AG08395 (cell line): ENCODE measurements around the gene COL1A1.

Experiments
- DNase-seq: peaks from one replicate; pipeline ENCODE4 v3.0.0; 2012; ENCODE audit warnings: mixed read lengths, low spot score

COL1A1 gene

DNA sequence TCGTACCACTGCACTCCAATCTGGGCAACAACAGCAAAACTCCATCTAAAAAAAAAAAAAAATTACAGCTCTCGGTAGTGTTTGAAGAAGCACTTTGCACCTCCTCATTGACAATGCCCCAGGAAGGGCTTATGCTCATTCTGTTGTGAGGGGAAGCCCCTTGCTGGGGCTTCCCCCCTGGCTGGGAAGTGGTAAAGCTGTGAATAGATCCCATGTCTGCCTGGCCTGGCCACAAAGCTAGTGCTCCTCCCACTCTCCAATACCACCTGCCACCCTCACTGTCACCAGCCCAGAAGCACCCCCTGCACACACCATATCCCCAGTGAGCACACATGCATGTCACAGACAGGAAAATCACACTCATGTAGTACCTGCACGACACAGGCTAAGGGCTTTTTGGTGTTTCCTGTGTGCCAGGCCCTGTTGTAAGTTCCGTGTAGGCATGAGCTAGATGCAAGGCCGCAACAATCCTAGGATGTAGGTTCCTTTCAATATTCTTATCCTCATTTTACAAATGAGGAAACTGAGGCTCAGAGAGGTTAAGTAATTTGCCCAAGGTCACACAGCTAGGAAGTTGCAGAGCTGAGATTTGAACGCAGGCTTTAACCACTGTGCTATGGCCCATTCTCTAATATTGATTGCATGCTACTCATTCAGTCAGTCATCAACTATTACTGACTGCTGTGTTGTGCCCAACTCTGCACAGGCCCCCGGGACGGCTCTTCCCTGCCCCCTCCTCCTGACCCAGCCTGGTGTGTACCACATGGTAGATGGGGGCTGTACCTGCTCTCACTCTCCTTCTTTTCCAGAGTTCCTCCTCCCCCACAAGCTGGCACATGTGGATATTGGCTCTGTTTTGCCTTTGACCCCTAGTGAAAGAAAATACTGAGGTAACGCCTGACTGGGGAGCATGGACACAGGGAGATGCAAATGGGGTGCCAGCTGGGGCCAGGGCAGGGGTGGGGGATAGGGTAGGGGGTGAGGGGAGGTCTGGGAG lies 11.9 kb upstream of the COL1A1 start:
- no peak for DNase-seq

DNA sequence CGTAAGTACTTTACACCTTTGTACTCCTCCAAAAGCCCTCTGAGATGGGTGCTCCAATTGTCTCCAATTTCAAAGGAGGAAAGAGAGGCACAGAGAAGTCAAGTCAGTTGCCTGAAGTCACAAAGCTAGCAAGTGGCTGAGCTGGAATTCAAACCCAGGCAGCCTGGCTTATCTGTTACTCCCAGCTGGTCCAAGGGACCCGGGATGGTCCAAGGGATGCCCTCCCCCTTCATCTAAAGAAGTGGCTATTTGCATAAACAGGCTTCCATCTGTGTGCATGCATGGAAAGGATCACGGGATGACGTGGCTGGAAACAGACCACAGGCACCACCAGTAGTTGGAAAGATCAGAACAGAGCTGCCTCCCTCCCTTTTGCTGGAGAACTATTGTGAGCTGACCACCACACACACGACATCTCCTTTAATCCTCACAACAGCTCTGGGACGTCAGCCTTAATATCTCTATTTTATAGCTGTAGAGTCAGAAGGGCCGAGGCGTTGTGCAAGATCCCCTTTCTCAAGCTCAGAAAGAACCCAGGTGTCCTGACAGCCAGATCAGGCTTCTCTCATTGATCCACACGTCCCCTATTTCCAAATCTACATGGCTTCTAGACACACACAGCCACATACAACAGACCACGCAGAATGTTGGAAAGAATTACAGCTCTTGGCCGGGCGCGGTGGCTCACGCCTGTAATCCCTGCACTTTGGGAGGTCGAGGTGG lies 10.9 kb upstream of the COL1A1 start:
- peak; percentile 65 for DNase-seq

DNA sequence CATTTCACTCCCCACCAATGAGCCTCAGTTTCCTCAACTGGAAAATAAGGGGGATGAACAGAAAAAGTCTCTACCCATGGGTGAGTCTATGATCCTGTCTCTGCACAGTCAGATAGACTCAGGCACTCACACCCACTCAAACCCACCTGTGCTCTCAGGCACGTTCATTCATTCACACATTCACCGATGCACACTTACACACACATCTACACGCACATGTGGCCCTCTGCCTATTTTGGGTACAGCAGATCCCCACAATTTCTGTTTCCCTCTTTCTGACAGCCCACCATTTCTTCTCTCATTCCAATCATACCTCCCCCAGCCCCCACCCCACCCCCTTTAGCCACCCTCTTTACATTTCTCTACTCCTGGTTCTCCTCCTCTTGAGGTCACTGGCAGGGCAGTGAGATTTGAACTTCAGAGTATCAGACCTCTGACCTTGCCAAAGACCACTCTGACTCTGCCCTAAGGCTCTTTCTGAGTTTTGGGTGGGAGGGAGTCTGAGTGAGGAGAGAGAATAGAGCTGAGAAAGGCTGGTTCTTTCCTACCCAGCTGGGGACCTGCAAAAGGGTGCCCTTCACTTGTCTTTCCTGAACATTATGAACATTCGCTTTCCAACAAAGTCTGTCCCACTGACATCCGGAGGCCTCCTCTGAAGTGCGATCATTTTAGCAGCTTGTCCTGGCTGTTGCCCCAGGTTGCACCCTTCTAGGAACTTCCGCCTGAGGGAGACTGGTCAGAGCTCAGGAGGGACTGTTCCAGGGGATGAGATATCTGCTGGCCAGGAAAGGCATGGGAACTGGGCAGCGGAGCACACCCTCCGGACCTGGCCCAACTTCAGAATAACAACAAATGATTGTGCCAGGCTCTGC lies 10.1 kb upstream of the COL1A1 start:
- no peak for DNase-seq

DNA sequence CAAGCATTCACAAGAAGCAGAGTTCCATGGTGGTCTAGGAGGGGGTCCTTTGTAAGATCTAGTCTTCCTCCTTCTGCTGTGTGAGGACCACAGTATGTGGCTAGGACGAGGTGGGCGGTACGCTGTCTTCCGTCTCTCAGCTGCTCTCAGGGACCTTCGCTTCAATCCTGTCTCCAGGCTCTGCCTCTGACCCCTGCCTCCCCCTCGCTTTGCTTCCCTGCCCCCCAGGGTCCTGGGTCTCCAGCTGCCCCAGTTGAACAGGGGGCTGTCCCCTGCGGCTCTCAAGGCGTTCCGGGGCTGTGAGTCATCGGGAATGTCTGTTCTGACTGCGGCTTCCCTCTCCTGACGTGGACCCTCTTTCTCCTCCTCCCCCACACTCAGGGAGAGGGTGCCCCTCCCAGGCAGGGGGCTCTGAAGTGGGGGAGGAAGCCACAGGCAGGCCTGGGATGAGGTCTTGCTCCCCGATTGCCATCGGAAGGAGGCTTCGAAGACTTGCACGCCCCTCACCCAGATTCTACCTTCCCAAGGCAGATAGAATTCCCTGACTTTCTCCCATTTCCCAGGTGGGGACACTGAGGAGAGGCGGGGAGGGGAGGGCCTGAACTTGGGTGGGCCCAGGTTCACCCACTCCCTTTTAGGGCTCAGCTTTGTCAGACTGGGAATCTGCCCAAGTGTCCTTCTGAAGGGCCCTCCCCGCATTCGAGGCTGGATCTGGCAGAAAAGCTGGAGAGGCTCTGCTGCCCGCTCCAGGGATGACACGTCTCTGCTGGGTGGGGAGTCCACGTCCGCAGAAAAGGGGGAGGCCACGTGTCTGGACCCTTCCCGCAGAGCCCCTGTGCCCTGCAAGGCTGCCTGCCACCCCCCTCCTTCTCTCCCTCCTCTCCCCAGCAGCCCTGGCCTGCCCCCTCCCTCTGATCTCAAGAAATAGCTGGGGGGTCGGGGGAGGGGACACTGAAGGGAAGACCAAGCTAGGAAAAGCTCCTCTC lies 9.1 kb upstream of the COL1A1 start:
- peak; percentile 90 for DNase-seq

DNA sequence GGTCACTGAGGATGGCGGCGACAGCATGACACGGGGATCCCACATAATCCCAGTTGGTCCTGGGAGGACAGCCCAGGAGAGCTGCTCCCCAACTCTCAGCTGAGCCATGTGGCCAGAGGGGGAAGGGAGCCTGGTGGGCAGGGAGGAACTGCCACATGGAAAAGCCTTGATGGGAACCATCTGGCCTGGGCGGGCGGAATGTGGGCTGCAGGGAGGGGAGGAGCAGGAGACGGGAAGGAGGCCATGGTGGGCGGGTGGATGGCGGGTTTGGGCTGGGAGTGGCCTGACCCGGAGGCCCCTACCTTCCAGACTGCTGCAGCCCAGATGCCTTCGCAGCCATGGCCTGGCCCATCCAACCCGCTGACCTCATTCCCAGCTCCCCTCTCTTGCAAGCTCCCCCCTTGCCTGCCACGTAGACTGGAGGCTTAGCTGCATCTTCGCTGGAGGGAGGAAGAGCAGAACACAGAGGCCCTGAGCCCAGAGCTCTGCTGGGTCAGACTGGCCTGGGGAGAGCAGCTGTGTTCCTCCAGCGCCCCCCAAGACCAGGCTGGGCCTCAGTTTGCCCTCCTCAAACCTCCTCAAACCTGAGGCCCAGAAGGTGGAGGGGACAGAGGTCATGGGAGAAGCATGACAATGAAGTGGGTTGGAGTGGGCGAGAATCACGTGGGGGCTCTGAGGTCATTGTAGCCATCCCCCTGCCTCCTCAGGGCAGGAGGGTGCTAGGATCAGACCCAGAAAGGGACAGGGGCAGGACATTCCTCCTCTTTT lies 8.2 kb upstream of the COL1A1 start:
- DNase-seq: peak; percentile 95

DNA sequence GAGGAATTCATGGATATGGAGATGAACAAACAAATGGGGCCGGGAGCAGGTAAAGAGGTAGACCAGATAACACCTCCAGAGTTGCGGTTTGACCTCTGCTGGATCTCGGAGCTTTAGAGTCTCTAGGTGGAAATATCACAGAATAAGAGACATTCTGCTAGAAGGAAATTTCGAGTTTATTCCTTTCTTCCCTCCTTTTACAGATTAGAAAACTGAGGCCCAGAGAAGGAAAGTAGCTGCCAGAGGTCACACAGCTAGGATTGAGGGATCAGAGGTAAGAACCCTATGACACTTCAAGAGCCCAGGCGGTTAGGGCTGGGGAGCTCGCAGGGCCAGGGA lies 7.7 kb upstream of the COL1A1 start:
- no peak for DNase-seq

DNA sequence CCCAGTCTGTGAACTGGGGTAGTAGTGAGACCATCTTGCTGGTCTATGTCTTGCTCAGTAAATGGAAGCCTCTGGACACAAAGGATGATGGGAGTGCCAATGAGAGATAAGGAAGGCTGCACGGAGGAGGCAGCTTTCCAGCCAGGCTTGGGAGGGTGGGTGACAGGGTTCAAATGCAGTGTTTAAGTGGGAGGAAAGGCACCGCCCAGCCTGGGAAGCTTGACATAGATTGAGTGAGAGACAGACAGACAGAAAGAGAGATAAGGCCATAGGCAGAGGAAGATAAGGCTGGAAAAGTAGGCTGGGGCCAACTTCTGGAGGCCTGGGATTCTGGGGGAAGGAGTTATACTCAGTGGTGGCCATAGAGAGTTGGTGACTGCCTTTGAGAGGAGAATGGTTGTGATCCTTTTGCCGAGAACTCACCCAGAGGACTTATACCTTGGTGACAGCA lies 7.2 kb upstream of the COL1A1 start:
- no peak for DNase-seq

DNA sequence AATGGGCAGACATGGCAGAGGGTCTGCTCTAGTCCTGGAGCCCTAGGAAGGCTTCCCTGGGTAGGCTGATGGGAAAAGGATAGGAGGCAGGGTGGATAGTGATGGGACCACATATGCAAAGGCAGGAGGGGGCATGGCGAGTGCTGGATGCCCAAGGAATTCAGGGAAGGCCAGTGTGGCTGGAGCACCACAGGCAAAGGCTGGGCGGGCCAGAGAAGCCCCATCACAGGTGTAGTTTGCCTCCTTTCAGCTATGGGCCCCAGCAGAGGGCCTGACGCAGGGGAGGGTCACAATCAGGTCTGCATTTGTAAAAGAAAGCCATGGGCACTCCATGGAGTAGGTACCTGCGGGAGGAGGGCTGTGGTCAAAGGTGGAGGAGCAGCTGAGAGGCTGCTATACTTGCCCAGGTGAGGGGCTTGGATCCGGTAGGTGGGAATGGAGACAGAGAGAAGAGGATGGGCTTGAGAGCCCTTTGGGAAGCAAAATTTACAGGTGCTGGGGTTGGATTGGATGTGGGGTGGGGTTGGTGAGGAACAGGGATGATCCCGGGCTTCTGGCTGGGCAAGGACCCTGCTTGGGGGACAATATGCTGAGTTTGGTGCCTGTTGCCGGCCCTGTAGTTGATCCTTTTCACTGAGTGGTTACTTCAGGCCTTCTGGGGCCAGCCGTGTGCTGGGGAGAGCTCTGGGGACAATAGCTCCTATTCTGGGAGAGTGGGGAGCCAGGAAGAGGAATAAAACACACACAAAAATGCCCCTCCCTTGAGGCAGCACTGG lies 6.5 kb upstream of the COL1A1 start:
- no peak for DNase-seq

DNA sequence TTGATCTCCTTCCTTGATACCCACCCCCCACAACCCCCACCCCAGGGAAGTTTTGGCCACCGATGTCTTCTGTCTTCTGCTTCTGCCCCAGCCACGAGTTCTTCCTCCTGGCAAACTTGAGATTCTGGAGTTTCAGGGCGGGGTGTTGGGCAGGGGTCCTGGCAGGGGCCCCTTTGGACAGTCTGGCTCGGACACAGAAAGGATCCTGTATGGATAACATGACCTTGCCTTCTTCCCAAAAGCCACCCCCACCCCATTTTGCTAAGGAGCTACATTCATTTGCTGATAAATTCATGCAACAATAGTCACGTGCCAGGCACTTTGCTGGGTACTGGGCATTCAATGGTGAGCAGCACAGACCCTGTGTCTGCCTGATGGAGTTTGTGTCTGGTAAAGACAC lies 5.9 kb upstream of the COL1A1 start:
- no peak for DNase-seq

DNA sequence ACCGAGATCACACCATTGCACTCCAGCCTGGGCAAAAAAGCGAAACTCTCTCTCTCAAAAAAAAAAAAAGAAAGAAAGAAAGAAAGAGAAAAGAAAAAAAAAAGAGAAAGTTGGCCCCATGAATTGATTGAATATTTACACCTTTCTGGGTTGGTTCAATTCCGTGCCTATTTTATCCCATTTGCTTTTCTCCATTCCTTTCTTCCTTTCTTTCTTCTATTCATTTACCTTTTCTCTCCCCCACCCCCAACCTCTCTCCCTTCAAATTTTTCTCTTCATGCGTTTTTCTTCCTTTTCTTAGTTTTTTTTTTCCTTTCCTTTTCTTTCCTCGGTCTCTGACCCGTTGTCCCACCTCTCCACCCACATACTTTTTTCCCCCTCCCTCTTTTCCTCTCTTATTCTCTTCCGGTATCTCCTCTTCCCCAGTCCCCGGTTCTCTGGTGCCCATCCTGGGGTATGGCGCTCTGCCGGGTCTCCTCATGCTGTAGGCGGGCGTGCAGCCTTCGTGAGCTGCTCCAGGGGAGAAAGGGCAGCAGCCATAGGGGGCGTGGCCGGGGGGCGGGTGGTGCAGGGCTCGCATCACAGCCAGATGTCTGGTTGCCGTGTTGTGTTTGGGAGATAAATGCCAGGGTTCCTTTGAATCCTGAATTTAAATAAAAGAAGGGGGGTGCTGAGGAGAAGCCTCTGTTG lies 5.3 kb upstream of the COL1A1 start:
- DNase-seq: peak; percentile 53

DNA sequence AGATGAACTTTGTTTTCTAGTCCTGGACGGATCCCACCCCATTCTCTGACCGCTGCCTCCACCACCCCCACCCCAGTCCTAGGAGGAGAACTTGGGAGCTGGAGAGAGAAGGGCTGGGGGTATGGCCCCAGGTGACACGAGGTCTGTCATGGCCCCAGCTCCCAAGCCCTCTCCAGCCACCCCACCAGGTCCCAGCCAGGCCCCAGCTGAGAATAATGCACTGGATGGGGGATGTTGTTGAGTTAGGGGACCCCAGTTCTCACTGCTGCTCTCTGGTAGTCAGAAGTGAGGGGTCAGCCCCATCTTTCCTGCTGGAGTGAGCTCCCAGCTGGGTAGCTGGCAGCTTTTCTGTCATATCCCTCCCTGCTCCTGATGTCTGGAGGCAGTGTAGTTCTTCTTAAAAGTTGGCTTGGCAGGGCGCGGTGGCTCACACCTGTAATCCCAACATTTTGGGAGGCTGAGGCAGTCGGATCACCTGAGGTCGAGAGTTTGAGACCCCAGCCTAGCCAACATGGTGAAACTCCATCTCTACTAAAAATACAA lies 4.6 kb upstream of the COL1A1 start:
- no peak for DNase-seq

DNA sequence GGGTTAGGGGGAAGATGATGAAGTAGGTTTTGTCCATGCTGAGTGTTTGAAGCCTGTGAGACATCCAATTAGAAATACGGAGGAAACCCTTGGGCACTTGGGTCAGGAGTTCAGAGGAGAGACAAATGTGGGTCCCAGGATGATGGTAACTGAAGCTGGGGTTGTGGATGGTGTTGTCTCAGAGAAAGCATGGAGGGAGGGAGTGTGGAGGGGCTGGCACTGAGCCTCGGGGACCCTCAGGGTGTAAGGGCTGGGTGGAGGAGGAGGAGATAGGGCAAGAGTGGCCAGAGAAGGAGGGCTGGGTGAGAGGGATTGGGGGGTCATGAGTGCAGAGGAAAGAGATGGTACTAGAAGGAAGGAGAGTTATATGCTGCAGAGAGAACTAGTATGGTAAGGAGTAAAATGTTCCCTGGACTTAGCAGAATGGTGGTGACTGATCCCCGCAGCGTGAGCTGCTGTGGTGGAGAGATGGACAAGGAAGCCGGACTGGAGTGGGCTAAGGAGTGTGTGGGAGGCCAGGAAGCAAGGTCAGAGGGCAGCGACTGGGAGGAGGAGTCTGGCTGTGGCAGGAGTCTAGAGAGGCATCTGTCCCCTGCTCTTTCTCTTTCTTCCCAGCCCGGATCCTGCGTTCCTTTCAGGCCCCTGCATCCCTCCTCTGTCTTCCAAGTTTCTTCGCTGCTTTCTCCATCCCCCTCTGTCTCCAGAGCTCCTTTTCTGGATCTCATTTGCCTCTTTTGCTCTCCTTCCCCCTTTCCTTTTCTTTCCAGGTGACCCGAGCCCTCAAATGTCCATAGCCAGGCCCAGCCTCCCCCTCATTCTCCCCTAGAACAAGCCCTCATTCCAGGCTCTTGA lies 3.9 kb upstream of the COL1A1 start:
- DNase-seq: no peak

DNA sequence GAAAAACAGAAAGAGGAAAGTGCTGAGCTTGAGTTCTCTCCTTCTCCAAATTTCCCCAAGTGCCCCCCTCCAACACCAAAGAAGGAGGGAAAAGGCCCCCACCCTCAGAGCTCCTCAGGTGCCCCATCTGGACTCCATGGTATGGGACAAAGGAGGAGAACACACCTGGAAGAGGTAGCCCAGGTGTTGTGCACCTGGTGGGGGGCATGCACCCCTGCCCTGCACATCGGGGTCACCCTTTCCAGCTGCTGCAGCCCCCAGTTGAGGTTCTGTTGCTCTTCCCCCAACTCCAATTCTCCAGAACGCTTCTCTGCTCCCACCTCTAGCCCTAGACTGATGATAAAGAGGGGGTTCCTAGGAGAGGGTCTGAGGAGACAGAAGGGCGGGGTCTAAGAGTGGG lies 3.0 kb upstream of the COL1A1 start:
- no peak for DNase-seq

DNA sequence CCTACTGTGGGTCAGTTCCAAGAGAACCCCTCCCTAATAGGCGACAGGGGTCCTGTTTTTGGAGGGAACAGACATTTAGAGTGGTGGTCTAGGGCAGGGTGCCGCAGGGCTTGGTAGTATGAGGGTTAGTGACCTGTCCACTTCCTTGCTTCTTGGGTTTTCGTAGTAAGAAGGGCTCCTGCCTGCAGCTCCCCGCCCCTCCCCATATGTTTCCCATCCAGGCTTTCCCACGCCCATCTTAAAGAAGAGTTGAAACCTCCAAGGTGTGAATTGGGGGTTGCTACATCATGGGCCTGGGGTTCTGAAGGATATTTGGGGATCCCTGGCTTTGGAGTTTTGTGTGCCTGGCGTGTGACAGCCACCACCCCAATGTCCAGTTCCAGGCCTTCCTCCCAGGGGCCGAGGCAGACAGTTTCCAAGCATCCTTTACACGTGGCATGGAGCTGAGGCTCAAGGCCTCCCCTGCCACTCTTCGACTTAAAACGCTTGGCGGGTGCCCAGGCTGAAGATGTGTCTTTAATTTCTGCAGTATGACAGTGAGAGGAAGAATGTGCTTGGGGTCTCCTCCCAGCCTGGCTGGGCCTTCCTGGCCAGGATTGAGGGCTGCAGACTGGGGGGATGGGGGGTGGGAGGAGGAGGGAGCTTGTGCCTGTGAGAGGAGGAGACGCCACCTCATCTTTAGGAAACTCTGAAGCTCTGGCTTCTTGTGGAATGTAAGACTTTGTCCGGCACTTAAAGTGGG lies 2.3 kb upstream of the COL1A1 start:
- peak; percentile 91 for DNase-seq

DNA sequence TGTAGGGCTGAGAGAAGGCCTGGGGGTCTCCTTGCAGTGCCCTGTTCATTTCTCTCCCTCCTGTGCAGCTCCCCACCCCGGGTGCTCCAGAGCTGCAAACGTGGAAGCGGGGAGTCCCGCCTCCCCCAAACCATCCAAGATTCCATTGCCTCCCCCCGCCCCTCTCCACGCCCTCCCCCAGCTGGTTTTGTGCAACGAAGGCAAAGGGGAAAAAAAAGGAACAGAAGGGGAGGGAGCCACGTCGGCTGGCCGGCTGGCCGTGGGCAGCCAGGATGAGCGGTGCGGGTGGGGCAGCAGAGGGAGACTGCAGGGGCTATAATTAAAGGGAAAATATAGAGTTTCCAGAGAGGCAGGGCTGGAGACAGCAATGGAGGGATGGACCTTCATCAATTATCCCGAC lies 1.7 kb upstream of the COL1A1 start:
- DNase-seq: peak; percentile 70

DNA sequence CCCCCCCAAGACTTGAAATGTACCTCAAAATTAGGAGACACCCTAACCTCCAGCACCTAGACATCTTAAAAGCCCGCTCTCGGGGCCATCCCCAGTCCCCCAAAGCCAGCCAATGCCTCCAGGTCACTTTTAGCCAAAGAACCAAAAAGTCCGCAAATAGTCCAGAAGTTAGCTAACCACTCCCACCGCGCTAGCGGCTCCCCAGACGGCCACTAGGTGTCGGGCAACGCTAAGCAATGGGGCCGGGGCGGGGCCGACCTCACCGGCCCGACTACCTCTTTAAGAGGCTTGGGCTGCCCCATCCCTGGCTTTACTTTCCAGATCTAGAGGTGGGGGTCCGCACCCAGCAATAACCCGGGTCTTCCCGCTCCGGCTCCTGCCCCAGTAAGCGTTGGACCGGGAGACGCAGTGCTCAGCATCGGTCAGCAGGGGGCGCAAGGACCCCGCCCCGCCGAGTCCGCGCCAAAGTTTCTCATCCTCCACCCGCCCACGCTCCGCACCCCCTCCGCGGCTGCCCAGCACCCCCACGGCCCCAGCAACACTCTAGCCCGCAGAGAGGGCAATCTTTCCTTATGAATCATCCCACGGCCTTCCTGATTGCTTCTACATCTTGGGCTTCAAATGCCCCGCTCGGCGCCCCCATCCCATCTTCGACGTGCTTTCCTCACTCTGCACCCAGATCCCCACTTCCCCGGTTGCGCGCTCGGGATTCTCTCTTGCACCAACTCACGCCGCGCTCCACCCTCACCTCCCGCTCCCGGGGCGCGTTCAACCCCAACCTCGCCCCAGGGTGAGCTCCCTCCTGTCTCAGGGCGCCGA lies 765 bp downstream of the COL1A1 start:
- DNase-seq: peak; percentile 49
